PC-3 (cell line): ENCODE data around the gene PDZD7. TPM values are rescaled to one million over a fixed set of nuclear protein-coding genes. Genes with fewer than 3 reads are reported as not detected.

Experiments used
- ATAC-seq: fragments of 200-7000 bp; cut with Tn5 transposase; 2 replicates; pipeline ENCODE4 v1.9.1; 2020; ENCODE audit warnings: mild to moderate bottlenecking, moderate library complexity
- BruUV-seq: library from RNA; stranded (reverse); fragments of 400-500 nt; replicated peaks from 2 replicates; lab custom pipeline; 2021; lab: Mats Ljungman, UMichigan
- CTCF ChIA-PET: fragments of 300-600 bp; sonication (Branson Sonifier 250); formaldehyde crosslinking; loops from one replicate; lab custom pipeline; 2022; ENCODE audit warnings: antibody characterized with exemption; lab: Charles Lee
- POLR2A ChIA-PET: fragments of 300-600 bp; sonication (Branson Sonifier 250); formaldehyde crosslinking; loops from one replicate; lab custom pipeline; 2022; ENCODE audit warnings: antibody characterized with exemption; ENCODE audit not compliant: unreplicated experiment; lab: Charles Lee
- DNase-seq: peaks from one replicate; pipeline ENCODE4 v3.0.0-alpha.2; 2015
- H2AFZ ChIP-seq: fragments of 300-600 bp; sonication (generic); 2 replicates; pipeline ENCODE4 v1.6.0; 2016; ENCODE audit warnings: antibody characterized with exemption, low read length
- H3F3A ChIP-seq: fragments of 300-600 bp; sonication (generic); one replicate; pipeline ENCODE4 v1.6.0; 2017; ENCODE audit warnings: antibody characterized with exemption, low read length, control low read depth, mild to moderate bottlenecking; ENCODE audit not compliant: unreplicated experiment
- H3K27ac ChIP-seq: fragments of 300-600 bp; sonication (generic); 2 replicates; pipeline ENCODE4 v1.5.1; 2016; ENCODE audit warnings: mild to moderate bottlenecking, low read length
- H3K27me3 ChIP-seq: fragments of 300-600 bp; sonication (generic); 2 replicates; pipeline ENCODE4 v1.6.1; 2016; ENCODE audit warnings: low read length, mixed read lengths
- H3K36me3 ChIP-seq: fragments of 300-600 bp; sonication (generic); 2 replicates; pipeline ENCODE4 v1.6.1; 2016; ENCODE audit warnings: low read depth, mixed run types, low read length, mixed read lengths
- H3K4me1 ChIP-seq: fragments of 300-600 bp; sonication (generic); 2 replicates; pipeline ENCODE4 v1.5.1; 2016; ENCODE audit warnings: low read length; ENCODE audit not compliant: insufficient read depth
- H3K4me2 ChIP-seq: fragments of 300-600 bp; sonication (generic); 2 replicates; pipeline ENCODE4 v1.6.0; 2016; ENCODE audit warnings: low read length
- H3K4me3 ChIP-seq: fragments of 300-600 bp; sonication (generic); 2 replicates; pipeline ENCODE4 v1.5.1; 2016; ENCODE audit warnings: mild to moderate bottlenecking, low read length, mixed read lengths
- H3K79me2 ChIP-seq: fragments of 300-600 bp; sonication (generic); 2 replicates; pipeline ENCODE4 v1.6.1; 2017; ENCODE audit warnings: low read length, mixed read lengths
- H3K9ac ChIP-seq: fragments of 300-600 bp; sonication (generic); 2 replicates; pipeline ENCODE4 v1.6.0; 2016; ENCODE audit warnings: mild to moderate bottlenecking, low read length
- H3K9me2 ChIP-seq: fragments of 300-600 bp; sonication (generic); replicated peaks from 2 replicates; pipeline ENCODE4 v1.6.1; 2016; ENCODE audit warnings: mixed run types, low read length, mixed read lengths
- H3K9me3 ChIP-seq: fragments of 300-600 bp; sonication (generic); 2 replicates; pipeline ENCODE4 v1.6.1; 2016; ENCODE audit warnings: low read length, mixed read lengths
- H4K20me1 ChIP-seq: fragments of 300-600 bp; sonication (generic); 2 replicates; pipeline ENCODE4 v1.6.1; 2016; ENCODE audit warnings: low read length, mixed read lengths
- CTCF ChIP-seq: fragments of 300-600 bp; sonication (generic); conservative IDR thresholded peaks from 2 replicates; pipeline ENCODE4 v1.5.1; 2017; ENCODE audit warnings: antibody characterized with exemption, low read depth, mild to moderate bottlenecking, low read length
- EZH2 ChIP-seq: fragments of 300-600 bp; sonication (generic); IDR thresholded peaks from one replicate; pipeline ENCODE4 v1.6.1; 2017; ENCODE audit warnings: antibody characterized with exemption, mild to moderate bottlenecking, low read length; ENCODE audit not compliant: unreplicated experiment
- EZH2phosphoT487 ChIP-seq: fragments of 300-600 bp; sonication (generic); IDR thresholded peaks from 2 replicates; pipeline ENCODE4 v1.6.1; 2018; ENCODE audit warnings: mild to moderate bottlenecking, antibody characterized with exemption, low read length, borderline replicate concordance
- intact Hi-C: fragments of 100-400 bp; cut with micrococcal nuclease; formaldehyde crosslinking; loops from 2 replicates; pipeline ENCODE4 v1.9.0; 2023
- total RNA-seq: library from RNA; depleted of rRNA; stranded (reverse); fragments of >200 nt; gene quantifications from 2 replicates; pipeline ENCODE4 v1.2.3, GENCODE V29; 2014

PDZD7 gene
- total RNA-seq, 1 experiment from 2014 or later, result 2.8 TPM

- H2AFZ ChIP-seq, result peak overlapping the region; percentile 81
- H3K27ac ChIP-seq, result peak overlapping the region; percentile 44
- peak overlapping the region; percentile 93 for H3K9ac ChIP-seq
- ChIA-PET CTCF (no interaction called here), POLR2A (no interaction called here)
- peak overlapping the region; percentile 97 for H3K4me2 ChIP-seq
- intact Hi-C loops, result no loop called here
- peaks cover 40% of the 10 kb centered on the region for H3K79me2 ChIP-seq
- no peaks in the 10 kb centered on the region for H3F3A ChIP-seq
- H3K4me3 ChIP-seq, result peak overlapping the region; percentile 83
- no peaks in the 10 kb centered on the region for H4K20me1 ChIP-seq
- DNase-seq (no peak), ATAC-seq (no peak)
- H3K9me2 ChIP-seq, result no peaks in the 10 kb centered on the region
- peaks cover 36% of the 10 kb centered on the region for H3K4me1 ChIP-seq
- no peaks in the 10 kb centered on the region for H3K27me3 ChIP-seq
- TF ChIP-seq EZH2phosphoT487 (no peak), EZH2 (no peak), CTCF (no peak)
- no peaks in the 10 kb centered on the region for H3K9me3 ChIP-seq
- H3K36me3 ChIP-seq, result no peaks in the 10 kb centered on the region
- BruUV-seq, result TSS peak; percentile 28
These were observed 30.6 kb downstream of the PDZD7 start for GRCh38 chr10:101000127-101000914.

- Histone ChIP-seq H3K36me3 (no peaks in the 10 kb centered on the region), H3K9me2 (no peaks in the 10 kb centered on the region), H3F3A (no peaks in the 10 kb centered on the region), H3K4me3 (peak within 1 kb of the TSS; percentile 88), H3K79me2 (peaks cover 40% of the 10 kb centered on the region), H3K4me2 (peak within 1 kb of the TSS; percentile 99), H3K27me3 (no peaks in the 10 kb centered on the region), H3K4me1 (peaks cover 36% of the 10 kb centered on the region), H4K20me1 (no peaks in the 10 kb centered on the region), H3K9me3 (no peaks in the 10 kb centered on the region), H2AFZ (peak within 1 kb of the TSS; percentile 91), H3K27ac (peak within 1 kb of the TSS; percentile 76), H3K9ac (peak within 1 kb of the TSS; percentile 95)
- BruUV-seq, result no TSS peak
- ATAC-seq, result peak; percentile 25; the same call in 1 of the 2 replicates
- CTCF ChIA-PET, result no interaction called here
- no peak for DNase-seq
- TF ChIP-seq CTCF, result no peak
- no peak for TF ChIP-seq EZH2
- TF ChIP-seq EZH2phosphoT487, result no peak
- intact Hi-C loops, result no loop called here
- POLR2A ChIA-PET, result no interaction called here
These were observed 31.2 kb downstream of the PDZD7 start, which contains the start of gene LZTS2 for GRCh38 chr10:100999742-101000126. Gene LZTS2, plus strand, starts transcription at chr10:100999808. Its CDS starts 2,731 bp downstream, at chr10:101002539.
